HEK293T (cell line): ENCODE results near the gene UMODL1.

ENCODE experiments used
- CTCF ChIA-PET: fragments of 350-600 bp; formaldehyde crosslinking; extraction: SDS; loops from one replicate; lab custom pipeline; 2021; ENCODE audit warnings: antibody characterized with exemption, inconsistent platforms; lab: Yijun Ruan, JAX
- POLR2A ChIA-PET: fragments of 350-600 bp; formaldehyde crosslinking; extraction: SDS; loops from one replicate; lab custom pipeline; 2020; ENCODE audit warnings: antibody characterized with exemption, inconsistent platforms; lab: Yijun Ruan, JAX
- DNase-seq: peaks from one replicate; pipeline ENCODE4 v3.0.0; 2012; ENCODE audit warnings: mixed read lengths; ENCODE audit errors: extremely low spot score
- ARNT ChIP-seq: fragments of 450-650 bp; IDR thresholded peaks from 2 replicates; pipeline ENCODE4 v1.6.1; 2017; ENCODE audit warnings: mild to moderate bottlenecking
- BHLHE40 ChIP-seq: fragments of 450-650 bp; IDR thresholded peaks from 2 replicates; pipeline ENCODE4 v1.6.1; 2016; ENCODE audit warnings: mild to moderate bottlenecking, moderate library complexity, borderline replicate concordance
- CTBP1 ChIP-seq: fragments of 450-650 bp; IDR thresholded peaks from 2 replicates; pipeline ENCODE4 v1.6.1; 2016; ENCODE audit warnings: borderline replicate concordance
- ELF4 ChIP-seq: fragments of 450-650 bp; IDR thresholded peaks from 2 replicates; pipeline ENCODE4 v1.6.1; 2017; ENCODE audit warnings: antibody characterized with exemption
- FOXA1 ChIP-seq: fragments of 450-650 bp; IDR thresholded peaks from 2 replicates; pipeline ENCODE4 v1.6.1; 2016; ENCODE audit warnings: mild to moderate bottlenecking
- FOXK2 ChIP-seq: fragments of 450-650 bp; IDR thresholded peaks from 2 replicates; pipeline ENCODE4 v1.6.1; 2016; ENCODE audit warnings: mild to moderate bottlenecking
- FOXM1 ChIP-seq: fragments of 450-650 bp; IDR thresholded peaks from 2 replicates; pipeline ENCODE4 v1.6.1; 2017; ENCODE audit warnings: mild to moderate bottlenecking, borderline replicate concordance
- HDGF ChIP-seq: fragments of 450-650 bp; IDR thresholded peaks from 2 replicates; pipeline ENCODE4 v1.6.1; 2017; ENCODE audit warnings: antibody characterized with exemption, borderline replicate concordance
- L3MBTL2 ChIP-seq: fragments of 450-650 bp; conservative IDR thresholded peaks from 2 replicates; pipeline ENCODE4 v1.6.1; 2016; ENCODE audit warnings: mild to moderate bottlenecking
- LEF1 ChIP-seq: fragments of 450-650 bp; IDR thresholded peaks from 2 replicates; pipeline ENCODE4 v1.6.1; 2017; ENCODE audit warnings: mild to moderate bottlenecking, borderline replicate concordance
- NFRKB ChIP-seq: fragments of 450-650 bp; IDR thresholded peaks from 2 replicates; pipeline ENCODE4 v1.6.1; 2016; ENCODE audit warnings: mild to moderate bottlenecking, moderate library complexity
- PKNOX1 ChIP-seq: fragments of 450-650 bp; IDR thresholded peaks from 2 replicates; pipeline ENCODE4 v1.6.1; 2016
- SP1 ChIP-seq: fragments of 450-650 bp; IDR thresholded peaks from 2 replicates; pipeline ENCODE4 v1.6.1; 2017
- SUZ12 ChIP-seq: fragments of 450-650 bp; IDR thresholded peaks from 2 replicates; pipeline ENCODE4 v1.6.1; 2016; ENCODE audit warnings: mild to moderate bottlenecking
- TARDBP ChIP-seq: fragments of 450-650 bp; IDR thresholded peaks from 2 replicates; pipeline ENCODE4 v1.6.1; 2016
- ZNF384 ChIP-seq: fragments of 450-650 bp; IDR thresholded peaks from 2 replicates; pipeline ENCODE4 v1.6.1; 2016

Gene UMODL1

GRCh38 chr21:42121794-42122193, 50.7 kb downstream of the UMODL1 start:
- ChIA-PET POLR2A (interaction anchor here (0.9 kb wide), 1 partner anchor 242 kb away, joined by 4 read pairs; no protein-coding TSS in a partner anchor), CTCF (no interaction called here)
- no peak for TF ChIP-seq PKNOX1
- TF ChIP-seq ARNT = no peak
- no peak for TF ChIP-seq ELF4
- no peak for TF ChIP-seq TARDBP
- no peak for TF ChIP-seq FOXM1
- no peak for TF ChIP-seq FOXK2
- no peak for DNase-seq

- TF ChIP-seq PKNOX1 (no peak), FOXA1 (no peak), NFRKB (no peak), FOXM1 (no peak), CTBP1 (no peak), LEF1 (no peak), SUZ12 (no peak), ZNF384 (no peak), BHLHE40 (no peak), HDGF (no peak)
- DNase-seq = no peak
- ChIA-PET POLR2A (interaction anchor here (0.9 kb wide), 1 partner anchor 242 kb away, joined by 4 read pairs; no protein-coding TSS in a partner anchor), CTCF (no interaction called here)
These were observed 51.3 kb downstream of the UMODL1 start for GRCh38 chr21:42122398-42122797.

GRCh38 chr21:42122808-42123207, 51.7 kb downstream of the UMODL1 start:
- ChIA-PET POLR2A (interaction anchor here (0.9 kb wide), 1 partner anchor 243 kb away, joined by 4 read pairs; no protein-coding TSS in a partner anchor), CTCF (no interaction called here)
- DNase-seq = no peak
- TF ChIP-seq SUZ12 = no peak
- TF ChIP-seq ZNF384 = no peak
- no peak for TF ChIP-seq FOXK2
- TF ChIP-seq SP1 = no peak
- TF ChIP-seq NFRKB = no peak
- TF ChIP-seq PKNOX1 = no peak
- no peak for TF ChIP-seq FOXA1
- no peak for TF ChIP-seq LEF1
- no peak for TF ChIP-seq TARDBP
- no peak for TF ChIP-seq ARNT
- no peak for TF ChIP-seq ELF4
- no peak for TF ChIP-seq BHLHE40

GRCh38 chr21:42123219-42123908, 52.2 kb downstream of the UMODL1 start:
- no peak for DNase-seq
- TF ChIP-seq ZNF384 = no peak
- TF ChIP-seq BHLHE40 = no peak
- TF ChIP-seq FOXM1 = no peak
- TF ChIP-seq SUZ12 = no peak
- no peak for TF ChIP-seq FOXA1
- TF ChIP-seq TARDBP = no peak
- TF ChIP-seq CTBP1 = no peak
- TF ChIP-seq ELF4 = no peak
- TF ChIP-seq ARNT = no peak
- no peak for TF ChIP-seq L3MBTL2
- no peak for TF ChIP-seq SP1
- TF ChIP-seq HDGF = no peak
- no peak for TF ChIP-seq NFRKB
- no peak for TF ChIP-seq LEF1
- no peak for TF ChIP-seq FOXK2
- TF ChIP-seq PKNOX1 = no peak
- POLR2A ChIA-PET = no interaction called here
- CTCF ChIA-PET = no interaction called here

- DNase-seq = no peak
- ChIA-PET CTCF (no interaction called here), POLR2A (no interaction called here)
- TF ChIP-seq ELF4 (no peak), BHLHE40 (no peak), NFRKB (no peak), FOXK2 (no peak), HDGF (no peak), FOXA1 (no peak), TARDBP (no peak), PKNOX1 (no peak)
These were observed 53.0 kb downstream of the UMODL1 start for GRCh38 chr21:42124081-42124480.
